ENCODE data around the gene HDAC9.

DNA sequence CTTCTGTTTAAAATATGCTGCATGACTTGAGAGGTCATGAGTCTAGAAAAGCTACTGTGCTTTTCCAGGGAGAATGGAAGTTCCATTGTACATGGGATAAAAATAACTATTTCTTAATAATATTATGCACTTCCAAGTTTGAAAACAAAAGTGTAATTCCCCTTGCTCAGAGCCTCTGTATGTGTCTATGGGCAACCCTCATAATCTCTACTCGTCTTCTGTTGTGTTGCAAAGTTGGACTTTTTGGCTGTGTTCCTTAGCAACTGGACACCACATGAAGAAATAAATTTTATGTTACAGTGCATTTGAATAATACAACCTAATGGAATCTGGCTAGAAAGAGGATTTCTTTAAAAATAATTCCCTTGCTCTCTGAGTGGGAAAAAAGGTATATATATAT, 379.3 kb downstream of the HDAC9 start:
- TF ChIP-seq, protein P1, sequence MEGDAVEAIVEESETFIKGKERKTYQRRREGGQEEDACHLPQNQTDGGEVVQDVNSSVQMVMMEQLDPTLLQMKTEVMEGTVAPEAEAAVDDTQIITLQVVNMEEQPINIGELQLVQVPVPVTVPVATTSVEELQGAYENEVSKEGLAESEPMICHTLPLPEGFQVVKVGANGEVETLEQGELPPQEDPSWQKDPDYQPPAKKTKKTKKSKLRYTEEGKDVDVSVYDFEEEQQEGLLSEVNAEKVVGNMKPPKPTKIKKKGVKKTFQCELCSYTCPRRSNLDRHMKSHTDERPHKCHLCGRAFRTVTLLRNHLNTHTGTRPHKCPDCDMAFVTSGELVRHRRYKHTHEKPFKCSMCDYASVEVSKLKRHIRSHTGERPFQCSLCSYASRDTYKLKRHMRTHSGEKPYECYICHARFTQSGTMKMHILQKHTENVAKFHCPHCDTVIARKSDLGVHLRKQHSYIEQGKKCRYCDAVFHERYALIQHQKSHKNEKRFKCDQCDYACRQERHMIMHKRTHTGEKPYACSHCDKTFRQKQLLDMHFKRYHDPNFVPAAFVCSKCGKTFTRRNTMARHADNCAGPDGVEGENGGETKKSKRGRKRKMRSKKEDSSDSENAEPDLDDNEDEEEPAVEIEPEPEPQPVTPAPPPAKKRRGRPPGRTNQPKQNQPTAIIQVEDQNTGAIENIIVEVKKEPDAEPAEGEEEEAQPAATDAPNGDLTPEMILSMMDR (conservative IDR thresholded peaks at IDR 0.05) = no peak
- TF ChIP-seq EZH2 (IDR thresholded peaks at IDR 0.05; ENCODE audit: low read depth) = no peak

Measured in PC-9 (cell line).